K562 (cell line): ENCODE data around the gene SLC66A3. TPM values are rescaled to one million over a fixed set of nuclear protein-coding genes. Genes with fewer than 3 reads are reported as not detected.

ENCODE experiments used
- ARID2 ChIP-seq: fragments of 450-650 bp; IDR thresholded peaks from 2 replicates; pipeline ENCODE4 v1.6.1; 2017; ENCODE audit warnings: antibody characterized with exemption, mild to moderate bottlenecking
- CBFB ChIP-seq: sonication (generic); formaldehyde crosslinking; IDR thresholded peaks from 2 replicates; pipeline ENCODE4 v1.4.0; 2020; ENCODE audit warnings: mild to moderate bottlenecking, missing genetic modification reagents
- DLX4 ChIP-seq: fragments of 250-450 bp; sonication (Bioruptor Pico); IDR thresholded peaks from 2 replicates; pipeline ENCODE4 v1.6.1; 2021; ENCODE audit warnings: mild to moderate bottlenecking
- E2F1 ChIP-seq: sonication (generic); formaldehyde crosslinking; IDR thresholded peaks from 2 replicates; pipeline ENCODE4 v1.8.1; 2023; ENCODE audit warnings: mild to moderate bottlenecking, missing genetic modification reagents, moderate library complexity
- ETS1 ChIP-seq: conservative IDR thresholded peaks from 2 replicates; pipeline ENCODE4 v1.6.1; 2011; ENCODE audit warnings: low read depth, mild to moderate bottlenecking, low read length; ENCODE audit not compliant: control insufficient read depth
- KLF1 ChIP-seq: fragments of 450-650 bp; IDR thresholded peaks from 2 replicates; pipeline ENCODE4 v1.6.1; 2016; ENCODE audit warnings: missing genetic modification characterization, missing compliant biosample characterization
- SMAD1 ChIP-seq: fragments of 150-350 bp; IDR thresholded peaks from 2 replicates; pipeline ENCODE4 v1.6.1; 2014; ENCODE audit warnings: low read length, low read depth; ENCODE audit not compliant: partially characterized antibody
- ZNF282 ChIP-seq: sonication (generic); formaldehyde crosslinking; IDR thresholded peaks from 2 replicates; pipeline ENCODE4 v1.8.1; 2023; ENCODE audit warnings: missing genetic modification reagents
- polyA plus RNA-seq, 8 experiments: library from polyadenylated mRNA; depleted of rRNA in 4 of 8; stranded (reverse) in 5 of 8; unstranded in 3 of 8; fragments of >200 nt; fragmentation: Nextera tagmentation in 2 of 8; fragmentation: Illumina TruSeq in 1 of 8; extraction: Ambion mirVana in 2 of 8; extraction: Trizol in 1 of 8; gene quantifications; 2 replicates each; pipeline versions ENCODE4 v1.2.1 to v1.2.3, GENCODE V29; 2011 to 2014; ENCODE audit warnings: inconsistent platforms in 1 of 8, missing spikeins in 1 of 8
- total RNA-seq, 7 experiments: library from RNA; depleted of rRNA in 6 of 7; stranded (reverse); fragments of >200 nt in 6 of 7; fragmentation: Illumina TruSeq in 2 of 7; extraction: Trizol in 2 of 7; gene quantifications; 2 replicates each; pipeline versions ENCODE4 v1.2.1 to v1.2.3, GENCODE V29; 2011 to 2021; ENCODE audit warnings: low replicate concordance in 1 of 7
- TF ChIP-seq, protein P1 (sequence below): fragments of 450-650 bp; formaldehyde crosslinking; conservative IDR thresholded peaks from 2 replicates; pipeline ENCODE4 v1.4.0; 2022; ENCODE audit warnings: mild to moderate bottlenecking, missing genetic modification characterization
- TF ChIP-seq, protein P2 (sequence below): sonication (generic); formaldehyde crosslinking; IDR thresholded peaks from 2 replicates; pipeline ENCODE4 v1.8.0; 2022; ENCODE audit warnings: missing genetic modification reagents, mild to moderate bottlenecking, moderate library complexity, borderline replicate concordance
- TF ChIP-seq, protein P3 (sequence below): fragments of 200-600 bp; sonication (generic); IDR thresholded peaks from one replicate; pipeline ENCODE4 v1.6.1; 2012; ENCODE audit warnings: mild to moderate bottlenecking, low read depth, low read length, inconsistent platforms

SLC66A3 gene
- total and polyA plus RNA-seq, 9 of the 15 experiments (the other 6 are each of a cell fraction or from before 2014, with no cell fraction given) = 2.8 to 30.0 (median 9.1) TPM

GRCh38 chr2:11122380-11122779 lies 32.9 kb upstream of the SLC66A3 start (continued):
- no peak for TF ChIP-seq DLX4 (CRISPR knock-in tag)
- no peak for TF ChIP-seq SMAD1
- TF ChIP-seq, protein P1, sequence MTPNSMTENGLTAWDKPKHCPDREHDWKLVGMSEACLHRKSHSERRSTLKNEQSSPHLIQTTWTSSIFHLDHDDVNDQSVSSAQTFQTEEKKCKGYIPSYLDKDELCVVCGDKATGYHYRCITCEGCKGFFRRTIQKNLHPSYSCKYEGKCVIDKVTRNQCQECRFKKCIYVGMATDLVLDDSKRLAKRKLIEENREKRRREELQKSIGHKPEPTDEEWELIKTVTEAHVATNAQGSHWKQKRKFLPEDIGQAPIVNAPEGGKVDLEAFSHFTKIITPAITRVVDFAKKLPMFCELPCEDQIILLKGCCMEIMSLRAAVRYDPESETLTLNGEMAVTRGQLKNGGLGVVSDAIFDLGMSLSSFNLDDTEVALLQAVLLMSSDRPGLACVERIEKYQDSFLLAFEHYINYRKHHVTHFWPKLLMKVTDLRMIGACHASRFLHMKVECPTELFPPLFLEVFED (CRISPR knock-in tag) = peak; percentile 92
- no peak for TF ChIP-seq ETS1
- TF ChIP-seq ZNF282 (CRISPR knock-in tag) = no peak
- no peak for TF ChIP-seq CBFB (CRISPR knock-in tag)
- no peak for TF ChIP-seq E2F1 (CRISPR knock-in tag)
- TF ChIP-seq ARID2 = no peak
- TF ChIP-seq KLF1 (tag) = peak; percentile 69; the same call in 1 of the 2 replicates
- TF ChIP-seq, protein P2, sequence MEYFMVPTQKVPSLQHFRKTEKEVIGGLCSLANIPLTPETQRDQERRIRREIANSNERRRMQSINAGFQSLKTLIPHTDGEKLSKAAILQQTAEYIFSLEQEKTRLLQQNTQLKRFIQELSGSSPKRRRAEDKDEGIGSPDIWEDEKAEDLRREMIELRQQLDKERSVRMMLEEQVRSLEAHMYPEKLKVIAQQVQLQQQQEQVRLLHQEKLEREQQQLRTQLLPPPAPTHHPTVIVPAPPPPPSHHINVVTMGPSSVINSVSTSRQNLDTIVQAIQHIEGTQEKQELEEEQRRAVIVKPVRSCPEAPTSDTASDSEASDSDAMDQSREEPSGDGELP = no peak
- TF ChIP-seq, protein P3, sequence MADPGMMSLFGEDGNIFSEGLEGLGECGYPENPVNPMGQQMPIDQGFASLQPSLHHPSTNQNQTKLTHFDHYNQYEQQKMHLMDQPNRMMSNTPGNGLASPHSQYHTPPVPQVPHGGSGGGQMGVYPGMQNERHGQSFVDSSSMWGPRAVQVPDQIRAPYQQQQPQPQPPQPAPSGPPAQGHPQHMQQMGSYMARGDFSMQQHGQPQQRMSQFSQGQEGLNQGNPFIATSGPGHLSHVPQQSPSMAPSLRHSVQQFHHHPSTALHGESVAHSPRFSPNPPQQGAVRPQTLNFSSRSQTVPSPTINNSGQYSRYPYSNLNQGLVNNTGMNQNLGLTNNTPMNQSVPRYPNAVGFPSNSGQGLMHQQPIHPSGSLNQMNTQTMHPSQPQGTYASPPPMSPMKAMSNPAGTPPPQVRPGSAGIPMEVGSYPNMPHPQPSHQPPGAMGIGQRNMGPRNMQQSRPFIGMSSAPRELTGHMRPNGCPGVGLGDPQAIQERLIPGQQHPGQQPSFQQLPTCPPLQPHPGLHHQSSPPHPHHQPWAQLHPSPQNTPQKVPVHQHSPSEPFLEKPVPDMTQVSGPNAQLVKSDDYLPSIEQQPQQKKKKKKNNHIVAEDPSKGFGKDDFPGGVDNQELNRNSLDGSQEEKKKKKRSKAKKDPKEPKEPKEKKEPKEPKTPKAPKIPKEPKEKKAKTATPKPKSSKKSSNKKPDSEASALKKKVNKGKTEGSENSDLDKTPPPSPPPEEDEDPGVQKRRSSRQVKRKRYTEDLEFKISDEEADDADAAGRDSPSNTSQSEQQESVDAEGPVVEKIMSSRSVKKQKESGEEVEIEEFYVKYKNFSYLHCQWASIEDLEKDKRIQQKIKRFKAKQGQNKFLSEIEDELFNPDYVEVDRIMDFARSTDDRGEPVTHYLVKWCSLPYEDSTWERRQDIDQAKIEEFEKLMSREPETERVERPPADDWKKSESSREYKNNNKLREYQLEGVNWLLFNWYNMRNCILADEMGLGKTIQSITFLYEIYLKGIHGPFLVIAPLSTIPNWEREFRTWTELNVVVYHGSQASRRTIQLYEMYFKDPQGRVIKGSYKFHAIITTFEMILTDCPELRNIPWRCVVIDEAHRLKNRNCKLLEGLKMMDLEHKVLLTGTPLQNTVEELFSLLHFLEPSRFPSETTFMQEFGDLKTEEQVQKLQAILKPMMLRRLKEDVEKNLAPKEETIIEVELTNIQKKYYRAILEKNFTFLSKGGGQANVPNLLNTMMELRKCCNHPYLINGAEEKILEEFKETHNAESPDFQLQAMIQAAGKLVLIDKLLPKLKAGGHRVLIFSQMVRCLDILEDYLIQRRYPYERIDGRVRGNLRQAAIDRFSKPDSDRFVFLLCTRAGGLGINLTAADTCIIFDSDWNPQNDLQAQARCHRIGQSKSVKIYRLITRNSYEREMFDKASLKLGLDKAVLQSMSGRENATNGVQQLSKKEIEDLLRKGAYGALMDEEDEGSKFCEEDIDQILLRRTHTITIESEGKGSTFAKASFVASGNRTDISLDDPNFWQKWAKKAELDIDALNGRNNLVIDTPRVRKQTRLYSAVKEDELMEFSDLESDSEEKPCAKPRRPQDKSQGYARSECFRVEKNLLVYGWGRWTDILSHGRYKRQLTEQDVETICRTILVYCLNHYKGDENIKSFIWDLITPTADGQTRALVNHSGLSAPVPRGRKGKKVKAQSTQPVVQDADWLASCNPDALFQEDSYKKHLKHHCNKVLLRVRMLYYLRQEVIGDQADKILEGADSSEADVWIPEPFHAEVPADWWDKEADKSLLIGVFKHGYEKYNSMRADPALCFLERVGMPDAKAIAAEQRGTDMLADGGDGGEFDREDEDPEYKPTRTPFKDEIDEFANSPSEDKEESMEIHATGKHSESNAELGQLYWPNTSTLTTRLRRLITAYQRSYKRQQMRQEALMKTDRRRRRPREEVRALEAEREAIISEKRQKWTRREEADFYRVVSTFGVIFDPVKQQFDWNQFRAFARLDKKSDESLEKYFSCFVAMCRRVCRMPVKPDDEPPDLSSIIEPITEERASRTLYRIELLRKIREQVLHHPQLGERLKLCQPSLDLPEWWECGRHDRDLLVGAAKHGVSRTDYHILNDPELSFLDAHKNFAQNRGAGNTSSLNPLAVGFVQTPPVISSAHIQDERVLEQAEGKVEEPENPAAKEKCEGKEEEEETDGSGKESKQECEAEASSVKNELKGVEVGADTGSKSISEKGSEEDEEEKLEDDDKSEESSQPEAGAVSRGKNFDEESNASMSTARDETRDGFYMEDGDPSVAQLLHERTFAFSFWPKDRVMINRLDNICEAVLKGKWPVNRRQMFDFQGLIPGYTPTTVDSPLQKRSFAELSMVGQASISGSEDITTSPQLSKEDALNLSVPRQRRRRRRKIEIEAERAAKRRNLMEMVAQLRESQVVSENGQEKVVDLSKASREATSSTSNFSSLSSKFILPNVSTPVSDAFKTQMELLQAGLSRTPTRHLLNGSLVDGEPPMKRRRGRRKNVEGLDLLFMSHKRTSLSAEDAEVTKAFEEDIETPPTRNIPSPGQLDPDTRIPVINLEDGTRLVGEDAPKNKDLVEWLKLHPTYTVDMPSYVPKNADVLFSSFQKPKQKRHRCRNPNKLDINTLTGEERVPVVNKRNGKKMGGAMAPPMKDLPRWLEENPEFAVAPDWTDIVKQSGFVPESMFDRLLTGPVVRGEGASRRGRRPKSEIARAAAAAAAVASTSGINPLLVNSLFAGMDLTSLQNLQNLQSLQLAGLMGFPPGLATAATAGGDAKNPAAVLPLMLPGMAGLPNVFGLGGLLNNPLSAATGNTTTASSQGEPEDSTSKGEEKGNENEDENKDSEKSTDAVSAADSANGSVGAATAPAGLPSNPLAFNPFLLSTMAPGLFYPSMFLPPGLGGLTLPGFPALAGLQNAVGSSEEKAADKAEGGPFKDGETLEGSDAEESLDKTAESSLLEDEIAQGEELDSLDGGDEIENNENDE = no peak
